Islet of Langerhans (tissue), 1 donor: ENCODE data around the gene KCTD18.

ENCODE experiments used
- FAIRE-seq: peaks from one replicate; lab custom pipeline; 2011; peaks lifted over from hg19 to GRCh38; lab: Jason Lieb, UNC

The KCTD18 gene

DNA sequence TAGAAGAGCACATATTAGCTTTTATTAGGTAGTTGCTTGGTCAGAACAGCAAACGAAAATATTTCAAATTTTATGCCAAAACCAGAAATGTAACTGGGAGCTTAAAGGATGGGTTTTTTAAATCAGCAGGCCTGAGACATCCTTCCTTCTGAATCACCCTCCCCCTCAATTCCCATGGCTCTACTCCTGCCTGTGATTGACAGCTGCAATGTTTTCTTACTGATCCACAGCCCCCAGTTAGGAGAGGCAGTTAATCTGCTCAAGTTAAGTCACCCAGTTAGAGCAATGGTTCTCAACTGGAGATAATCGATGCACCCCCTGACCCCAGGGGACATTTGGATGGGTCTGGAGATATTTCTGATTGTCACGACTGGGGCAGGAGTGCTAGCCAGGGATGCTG is 24.9 kb downstream of the KCTD18 start:
- FAIRE-seq = no peak

DNA sequence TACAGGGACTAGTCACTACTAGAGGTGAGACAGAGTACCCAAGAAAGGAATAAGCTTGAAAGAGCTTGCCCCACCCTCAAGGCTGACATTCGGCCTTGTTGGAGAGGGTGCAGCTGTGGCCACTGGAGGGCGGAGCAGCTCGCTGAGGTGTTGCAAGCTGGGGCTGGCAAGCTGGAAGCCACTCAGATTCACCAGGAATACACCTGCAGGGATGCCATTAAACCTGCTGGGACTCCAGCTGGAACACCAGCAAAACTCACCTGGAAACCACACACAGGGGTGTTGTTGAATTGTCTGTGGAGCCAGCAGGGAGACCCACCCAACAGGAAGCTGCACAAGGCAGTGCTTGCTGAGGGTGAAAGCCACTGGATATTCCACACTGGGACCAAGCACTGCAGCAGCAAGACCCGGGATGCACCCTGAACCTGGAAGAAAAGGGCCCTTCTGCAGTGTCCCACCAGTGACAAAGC is 26.1 kb downstream of the KCTD18 start:
- no peak for FAIRE-seq

DNA sequence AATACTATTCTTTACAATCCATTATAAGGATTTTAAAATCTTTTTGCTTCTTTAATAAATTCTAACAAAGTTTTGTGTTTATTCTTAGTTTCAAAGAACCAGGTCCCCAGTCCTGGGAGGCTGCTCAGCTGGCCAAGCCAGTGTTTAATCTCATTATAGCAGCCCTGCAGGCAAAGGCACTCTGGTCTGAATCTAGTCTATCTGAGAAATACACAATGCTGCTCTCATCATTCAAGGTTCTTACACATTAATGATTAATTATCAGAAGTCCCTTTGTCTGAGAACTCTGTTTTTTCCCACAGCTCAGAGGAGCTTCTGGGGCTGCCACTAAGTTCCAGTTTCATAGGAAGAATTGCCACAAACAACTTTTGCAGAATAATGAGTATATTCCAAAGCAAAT is 27.7 kb downstream of the KCTD18 start:
- FAIRE-seq = no peak

DNA sequence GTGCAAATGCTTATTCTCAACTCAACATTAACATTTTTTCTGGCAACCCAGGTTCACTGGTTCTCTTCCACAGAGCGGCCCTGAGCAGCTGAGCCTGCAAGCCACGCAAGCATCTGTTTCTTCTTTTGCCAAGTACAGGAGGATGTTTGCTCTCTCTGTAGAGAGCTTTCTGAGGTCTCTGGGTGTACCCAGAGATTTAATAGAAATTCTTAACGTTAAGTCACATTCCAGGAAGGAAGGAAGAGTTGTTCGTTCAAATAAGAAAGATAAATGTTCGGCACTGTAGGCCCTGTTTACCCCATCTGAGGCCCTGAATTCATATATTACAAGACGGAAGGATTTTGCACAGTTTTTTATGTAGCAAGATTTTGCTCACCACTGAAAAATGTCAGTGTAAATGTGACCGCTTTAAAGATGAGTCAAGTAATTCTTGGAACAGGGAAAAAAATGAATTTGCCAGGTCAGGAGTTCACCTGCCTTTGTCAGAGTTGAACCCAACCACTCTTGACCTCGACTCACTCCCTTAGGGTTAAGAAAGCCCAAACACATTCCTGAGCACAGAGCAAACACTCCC is 30.1 kb downstream of the KCTD18 start:
- FAIRE-seq = no peak

DNA sequence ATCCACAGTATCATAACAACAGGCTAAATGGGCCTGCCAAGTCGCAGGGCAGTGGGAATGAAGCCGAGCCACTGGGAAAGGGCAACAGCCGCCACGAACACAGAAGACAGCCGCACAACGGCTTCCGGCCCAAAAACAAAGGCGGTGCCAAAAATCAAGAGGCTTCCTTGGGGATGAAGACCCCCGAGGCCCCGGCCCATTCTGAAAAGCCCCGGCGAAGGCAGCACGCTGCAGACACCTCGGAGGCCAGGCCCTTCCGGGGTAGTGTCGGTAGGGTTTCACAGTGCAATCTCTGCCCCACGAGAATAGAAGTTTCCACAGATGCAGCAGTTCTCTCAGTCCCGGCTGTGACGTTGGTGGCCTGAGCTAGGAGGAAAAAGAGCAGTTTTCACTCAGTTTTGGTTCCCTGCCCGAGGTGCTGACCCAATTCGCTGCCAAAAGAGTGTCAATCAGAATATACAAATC is 32.2 kb downstream of the KCTD18 start:
- FAIRE-seq = no peak

DNA sequence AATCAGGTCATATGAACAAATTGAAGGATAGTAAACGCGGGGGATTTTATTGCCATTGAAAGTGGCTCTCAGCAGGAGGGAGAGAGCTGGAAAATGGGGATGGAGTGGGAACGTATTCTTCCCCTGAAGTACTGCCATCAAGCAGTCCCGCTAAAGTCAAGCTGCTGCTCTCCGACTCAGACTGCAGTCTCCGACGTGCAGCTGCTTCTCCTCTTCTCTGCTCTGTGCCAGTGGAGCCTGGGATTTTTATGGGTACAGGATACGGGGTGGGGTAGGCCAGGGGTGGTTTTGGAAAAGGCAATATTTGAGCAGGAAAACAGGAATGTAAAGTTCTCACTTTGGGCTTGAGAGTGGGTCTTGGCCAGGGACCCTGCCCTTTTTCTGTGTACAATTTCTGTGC is 33.0 kb downstream of the KCTD18 start:
- no peak for FAIRE-seq

DNA sequence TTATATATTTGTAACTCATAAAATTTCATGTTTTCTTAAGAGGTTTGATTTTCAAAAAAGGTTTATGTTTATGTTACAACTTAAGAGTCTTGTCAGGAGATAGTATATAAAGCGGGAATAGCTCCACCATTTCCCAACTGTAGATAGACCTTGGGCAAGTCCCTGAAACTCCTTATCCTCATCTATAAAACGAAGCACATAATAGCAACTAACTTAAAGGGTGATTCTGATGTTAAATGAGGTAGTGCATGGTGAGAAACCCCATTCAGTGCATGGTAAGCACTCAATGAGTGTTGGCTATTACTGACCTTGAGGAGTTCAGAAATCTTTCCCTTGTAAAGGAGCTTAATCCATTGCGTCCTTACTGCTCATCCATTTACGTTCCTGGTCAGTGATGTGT is 34.1 kb downstream of the KCTD18 start:
- FAIRE-seq = no peak

DNA sequence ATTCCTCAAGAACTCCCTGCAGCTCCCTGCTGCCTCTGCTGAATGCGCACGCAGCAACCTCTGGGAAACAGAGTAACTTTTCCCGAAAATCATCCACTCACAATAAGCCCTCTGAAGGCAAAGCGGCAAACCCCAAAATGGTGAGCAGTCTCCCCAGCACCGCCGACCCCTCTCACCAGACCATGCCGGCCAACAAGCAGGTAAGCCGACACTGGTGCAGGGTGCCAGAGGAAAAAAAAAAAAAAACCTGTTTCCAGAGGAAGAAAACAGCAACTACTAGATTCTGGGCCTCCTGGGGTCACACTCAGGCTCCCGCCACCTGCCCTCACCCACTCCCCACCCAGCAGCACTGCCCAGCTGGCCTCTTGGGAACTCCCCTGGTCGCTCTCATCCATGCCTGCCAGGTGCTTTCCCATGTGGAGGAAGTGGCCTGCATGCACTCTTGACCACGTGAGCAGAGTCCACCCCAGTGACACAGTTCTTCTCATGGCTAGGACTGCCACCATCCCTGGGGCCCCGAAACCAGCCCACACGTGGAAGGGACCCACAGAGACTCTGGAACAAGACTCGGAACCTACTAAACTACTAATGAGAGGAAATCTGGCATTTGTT is 36.9 kb downstream of the KCTD18 start:
- no peak for FAIRE-seq

DNA sequence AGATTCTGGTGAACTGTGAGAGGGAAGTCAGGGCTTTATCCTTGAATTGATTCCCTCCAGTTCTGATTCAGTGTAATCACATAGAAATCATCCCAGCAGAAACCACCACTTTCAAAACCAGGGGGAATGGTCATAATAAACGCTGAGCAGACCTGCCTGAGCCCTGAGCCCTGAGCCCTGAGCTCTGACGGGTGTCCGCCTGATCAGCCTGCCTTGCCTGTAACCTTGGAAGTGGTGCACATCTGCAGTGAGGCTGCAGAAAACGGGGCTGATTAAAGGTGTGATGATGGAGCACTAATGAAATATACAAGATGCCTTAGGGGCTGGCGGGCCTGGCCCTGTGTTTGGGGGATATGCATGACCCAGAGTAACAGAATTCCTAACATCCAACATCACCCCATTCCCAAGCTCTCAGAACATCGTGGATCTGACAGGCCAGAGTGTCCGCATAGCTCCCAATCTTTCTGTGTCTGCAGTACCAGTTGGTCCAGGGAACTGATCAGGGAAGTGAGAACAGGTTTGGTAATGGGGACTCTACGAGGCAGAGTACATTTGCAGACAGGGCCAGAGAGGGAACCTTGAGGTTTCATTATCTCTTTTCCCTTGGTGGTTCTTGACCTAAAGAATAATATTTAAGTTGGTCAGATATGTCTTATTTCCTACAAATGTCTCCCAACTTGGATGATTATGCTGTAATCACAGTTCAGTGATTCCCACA is 37.8 kb downstream of the KCTD18 start:
- FAIRE-seq = no peak

DNA sequence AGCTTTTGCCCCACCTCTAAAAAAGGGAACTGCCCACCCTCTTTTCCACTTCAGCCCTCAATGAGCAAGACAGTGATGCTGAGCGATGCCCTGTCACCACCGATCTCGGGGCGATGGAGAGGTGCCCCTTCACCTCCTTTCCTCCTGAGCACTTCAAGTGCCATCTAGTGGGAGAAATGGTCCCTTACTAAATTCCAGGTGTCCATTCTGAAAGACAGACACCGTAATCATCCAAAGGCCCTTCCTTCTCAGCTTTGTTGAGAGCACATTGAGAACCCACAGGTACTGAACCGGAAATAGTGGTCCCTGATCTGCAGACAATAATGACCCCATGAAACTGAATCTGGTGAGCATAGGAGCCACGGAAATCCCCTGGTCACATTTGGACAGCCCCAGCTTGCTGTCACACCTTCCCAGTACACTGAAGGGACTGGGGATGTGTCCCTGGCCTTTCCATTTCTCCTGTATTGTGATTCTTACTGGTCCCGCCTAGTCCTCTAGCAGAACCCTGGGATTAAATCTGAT is 38.5 kb downstream of the KCTD18 start:
- no peak for FAIRE-seq

DNA sequence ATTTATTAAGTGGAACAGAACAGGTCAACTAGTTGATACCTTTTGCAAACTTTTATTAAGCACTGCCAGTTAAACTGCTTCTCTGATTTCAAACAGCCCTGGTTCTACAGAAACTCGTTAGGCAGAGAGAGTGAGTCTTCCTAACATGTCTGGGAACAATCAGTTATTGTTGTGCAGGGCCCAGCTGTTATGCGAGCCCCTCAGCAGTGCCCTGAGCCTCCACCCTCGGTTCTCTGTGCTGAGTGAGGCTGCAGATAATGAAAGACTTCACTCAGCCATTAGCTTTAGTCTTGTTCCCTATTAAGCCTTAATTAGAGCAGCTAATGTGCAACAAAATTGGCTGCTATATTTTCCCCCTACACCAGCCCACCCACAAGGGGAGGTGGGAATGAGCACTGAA is 39.6 kb downstream of the KCTD18 start:
- no peak for FAIRE-seq

DNA sequence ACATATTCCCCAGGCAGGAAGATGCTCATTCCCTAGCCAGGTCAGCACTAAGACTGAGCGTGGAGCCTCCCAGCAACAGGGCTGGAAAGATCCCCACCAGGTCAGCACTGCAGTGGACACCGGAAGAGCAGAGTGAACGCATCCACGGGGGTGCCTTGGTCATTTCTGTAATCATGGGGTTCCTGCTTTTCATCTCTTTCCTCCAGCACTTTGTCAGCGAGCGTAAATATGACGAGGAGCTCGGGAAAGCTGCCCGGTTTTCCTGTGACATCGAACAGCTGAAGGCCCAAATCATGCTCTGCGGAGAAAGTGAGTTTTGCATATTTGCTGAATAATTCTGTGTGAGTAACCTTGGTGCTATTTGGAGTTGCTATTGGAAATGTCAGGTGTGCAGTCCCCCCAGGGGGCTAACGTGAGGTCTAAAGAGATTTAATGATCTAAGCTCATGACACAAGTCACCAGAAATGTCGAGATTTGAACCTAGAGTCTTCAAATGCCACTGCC is 40.1 kb downstream of the KCTD18 start:
- FAIRE-seq = no peak

DNA sequence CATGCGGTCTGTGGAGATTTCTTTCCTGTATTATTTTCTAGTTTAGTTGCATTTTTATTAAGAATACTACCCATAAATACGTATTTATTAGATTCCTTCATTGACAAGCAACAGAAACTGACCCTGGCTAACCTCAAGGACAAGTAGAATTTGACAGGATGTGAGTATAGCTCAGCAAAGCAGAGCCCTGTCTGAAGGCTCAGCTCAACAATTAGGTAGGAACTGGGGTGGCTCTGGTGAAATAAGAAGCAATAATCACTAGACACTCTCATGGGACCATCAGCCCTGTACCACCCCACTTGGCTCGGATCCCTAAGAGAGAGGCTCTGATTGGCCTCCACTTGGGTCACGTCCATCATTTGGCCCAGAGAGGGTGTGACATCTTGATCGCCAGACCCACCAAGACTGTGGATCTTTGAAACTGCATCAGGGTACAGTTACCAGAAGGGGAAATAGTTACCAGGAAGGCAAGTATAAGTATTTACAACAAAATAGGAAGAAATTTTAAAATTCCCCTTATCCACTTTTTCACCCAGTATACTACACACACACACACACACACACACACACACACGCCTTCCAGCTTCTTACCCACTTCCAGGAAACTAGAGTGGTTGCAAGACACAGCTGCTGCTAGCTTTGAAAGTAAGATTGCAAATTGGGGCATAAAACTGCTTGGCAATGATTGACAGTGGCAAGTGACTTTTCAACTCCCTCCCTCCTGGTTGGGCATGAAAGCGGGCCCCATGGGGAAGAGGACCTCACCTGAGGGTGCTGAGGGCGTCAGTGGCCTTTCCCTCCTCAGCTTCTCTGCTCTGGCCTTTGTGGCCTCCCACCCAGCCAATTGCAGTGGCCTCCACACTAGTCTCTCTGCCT is 41.8 kb downstream of the KCTD18 start:
- no peak for FAIRE-seq

DNA sequence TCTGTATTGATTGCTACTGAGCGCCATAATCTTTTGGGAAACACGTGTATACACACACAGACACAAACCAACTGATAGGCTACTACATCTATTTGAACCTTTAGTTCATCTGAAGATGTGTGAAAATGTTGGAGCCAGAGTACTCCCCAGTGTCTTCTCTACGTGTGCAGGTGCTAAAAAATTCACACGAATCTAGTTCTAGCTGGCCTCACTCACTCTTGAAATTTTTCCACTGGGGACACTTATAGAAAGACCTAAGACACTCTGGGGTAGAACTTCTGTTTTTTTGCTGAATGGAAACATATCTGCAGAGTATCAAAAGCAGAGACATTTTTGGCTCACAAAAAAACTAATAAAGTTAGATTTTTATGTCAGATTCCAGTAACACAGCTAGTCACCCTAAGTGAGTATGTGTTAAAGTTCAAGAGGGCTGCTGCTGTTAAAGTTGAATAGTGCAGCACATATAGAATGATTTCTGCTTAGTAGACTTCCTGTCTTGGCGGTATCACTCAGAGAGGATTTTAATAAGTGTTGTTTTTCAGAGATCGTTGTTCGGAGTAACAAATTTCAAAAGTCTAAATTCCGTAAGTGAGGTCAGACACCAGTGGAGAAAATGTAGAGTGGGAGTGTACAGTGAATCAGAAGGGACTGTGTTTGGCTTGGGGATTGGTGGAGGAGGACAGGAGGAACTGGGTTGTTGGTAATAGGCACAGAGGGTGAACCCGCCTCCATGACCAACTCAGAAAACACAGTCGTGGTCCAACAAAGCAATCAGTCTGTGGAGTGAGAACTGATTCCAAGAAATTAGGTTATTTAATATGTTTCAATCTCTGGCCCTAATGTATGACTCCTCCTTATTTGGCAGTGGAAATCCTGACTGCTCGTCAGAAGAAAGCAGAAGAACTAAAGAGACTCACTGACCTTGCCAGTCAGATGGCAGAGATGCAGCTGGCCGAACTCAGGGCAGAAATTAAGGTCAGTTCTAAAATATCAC is 43.1 kb downstream of the KCTD18 start:
- no peak for FAIRE-seq

DNA sequence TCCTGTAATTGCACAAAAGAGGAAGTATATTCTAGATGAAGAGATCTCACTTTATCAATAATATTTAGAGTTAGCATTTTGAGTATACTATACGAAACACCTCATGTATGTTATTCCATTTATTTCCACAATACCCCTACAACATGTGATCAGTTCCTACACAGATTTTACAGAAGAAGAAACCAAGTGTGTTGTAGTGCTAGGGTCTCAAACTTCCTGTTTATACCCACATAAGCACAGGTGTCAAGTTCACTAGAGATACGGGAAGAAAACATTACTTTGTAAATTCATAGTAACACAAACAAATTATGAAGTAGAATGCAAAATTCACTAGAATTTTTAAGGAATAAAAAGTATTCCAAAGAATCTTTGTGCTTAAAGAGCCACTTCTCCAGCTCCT is 46.4 kb downstream of the KCTD18 start:
- FAIRE-seq = no peak

DNA sequence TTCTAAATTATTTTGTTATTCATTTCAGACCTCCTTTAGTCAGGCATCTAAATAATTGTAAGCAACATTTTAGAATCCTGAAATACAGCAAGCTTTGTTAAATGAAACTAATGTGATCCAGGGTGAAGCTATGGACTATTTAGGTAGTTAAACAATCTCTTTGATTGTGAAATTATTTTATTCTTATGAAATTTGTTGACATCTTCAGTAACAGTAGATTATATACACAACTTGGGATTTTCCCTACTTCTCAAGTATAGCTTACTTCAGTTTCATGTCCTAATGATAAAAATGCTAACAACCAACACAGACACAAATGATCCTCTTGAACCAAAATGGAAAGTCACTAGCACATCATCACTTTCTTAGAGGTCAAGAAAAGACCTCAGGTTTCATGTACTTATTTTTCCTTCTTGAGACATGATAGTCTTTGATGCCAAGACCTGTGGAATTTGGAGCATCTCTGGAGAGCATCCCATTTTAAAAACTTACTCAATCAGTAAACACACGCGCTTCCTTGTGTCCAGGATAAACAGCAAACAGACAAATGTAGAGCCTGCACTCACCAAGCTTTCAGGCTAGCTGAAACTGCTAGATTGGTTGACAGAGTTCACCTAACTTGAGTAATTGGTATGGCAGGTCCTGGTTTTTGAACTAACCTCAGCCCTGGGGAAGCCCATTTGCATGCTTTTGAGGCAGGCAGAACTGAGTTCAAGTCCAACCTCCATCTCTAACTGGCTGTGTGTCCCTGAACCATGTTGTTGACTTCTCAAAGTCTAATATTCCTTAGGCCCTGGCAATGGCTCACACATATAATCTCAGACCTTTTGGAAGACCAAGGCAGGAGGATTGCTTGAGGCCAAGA is 47.8 kb downstream of the KCTD18 start:
- no peak for FAIRE-seq

DNA sequence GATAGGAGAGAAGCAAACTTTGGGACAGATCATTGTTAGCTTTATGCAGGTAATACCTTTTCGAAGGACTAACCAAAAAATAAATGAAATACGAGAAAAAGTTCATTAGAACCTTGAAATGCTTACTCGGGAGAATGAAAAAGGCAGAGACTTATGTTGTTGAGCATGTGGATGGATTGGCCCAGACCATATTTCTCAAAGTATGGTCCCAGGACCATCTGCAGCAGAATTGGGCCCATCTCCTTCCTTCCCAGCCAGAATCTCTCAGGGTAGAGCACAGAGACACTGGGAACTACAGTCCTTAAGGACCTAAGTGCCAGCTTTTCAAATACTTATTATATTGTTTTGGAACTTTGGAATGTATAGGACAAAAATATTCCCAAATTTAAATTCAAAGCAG is 50.8 kb downstream of the KCTD18 start:
- FAIRE-seq = no peak

DNA sequence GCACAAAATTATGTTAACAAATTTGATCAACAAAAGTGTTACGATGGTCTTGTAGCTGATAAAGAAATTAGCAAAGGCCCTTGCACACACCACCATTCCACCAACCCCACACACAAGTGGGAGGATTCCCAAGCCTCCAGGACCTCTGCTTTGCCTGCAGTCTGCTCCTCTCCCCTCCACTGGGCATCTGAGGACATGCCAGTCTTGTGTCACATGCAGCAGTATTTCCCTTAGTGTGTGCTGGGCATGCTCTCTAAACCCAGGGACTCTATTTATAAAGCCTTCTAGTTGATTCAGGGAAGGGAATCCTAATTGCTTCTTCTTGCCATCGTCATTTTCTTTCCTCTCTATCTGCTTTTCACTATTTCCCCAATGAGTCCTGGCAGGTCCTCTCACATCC is 53.3 kb downstream of the KCTD18 start:
- no peak for FAIRE-seq

DNA sequence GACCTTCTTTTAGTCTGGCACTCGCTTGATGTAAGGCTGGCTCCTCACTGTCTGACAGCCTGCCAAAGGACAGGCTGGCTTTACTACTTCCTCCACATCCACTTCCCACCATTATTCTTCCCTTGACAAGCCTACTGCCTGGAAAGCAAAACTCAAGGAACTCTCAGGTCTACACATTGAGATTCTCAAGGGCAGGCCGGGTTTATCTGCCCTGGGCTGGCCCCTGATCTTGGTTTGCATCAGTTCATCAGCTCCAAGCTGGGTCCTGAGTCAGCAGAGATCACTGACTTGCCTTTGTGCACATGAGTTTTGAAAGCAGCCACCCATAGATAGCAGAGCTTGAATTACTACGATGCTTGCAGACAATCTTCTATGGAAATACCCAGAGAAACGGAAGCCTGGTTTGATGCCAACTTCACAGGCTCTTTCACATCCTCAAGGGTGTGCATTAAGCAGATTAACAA is 53.9 kb downstream of the KCTD18 start:
- no peak for FAIRE-seq
